SU-DHL-6 (cell line): ENCODE data around the gene GPR4.
A peak's percentile ranks its signal among the peaks of the same experiment; 100 is the strongest.

Experiments
- H2AFZ ChIP-seq: fragments of 200-600 bp; sonication (generic); 2 replicates; pipeline ENCODE4 v1.6.1; 2014; ENCODE audit warnings: low read depth, mild to moderate bottlenecking, moderate library complexity, mixed read lengths, antibody characterized with exemption, low read length; ENCODE audit not compliant: severe bottlenecking
- H3F3A ChIP-seq: fragments of 200-600 bp; shearing (Covaris generic); 2 replicates; pipeline ENCODE4 v1.6.0; 2016; ENCODE audit warnings: antibody characterized with exemption, mild to moderate bottlenecking; ENCODE audit not compliant: insufficient read depth
- H3K27ac ChIP-seq: fragments of 200-600 bp; sonication (generic); 2 replicates; pipeline ENCODE4 v1.5.1; 2016; ENCODE audit warnings: low read depth, mild to moderate bottlenecking, low read length, moderate library complexity, mixed read lengths
- H3K27me3 ChIP-seq: fragments of 200-600 bp; sonication (generic), shearing (Covaris generic); 2 replicates; pipeline ENCODE4 v1.6.0; 2014; ENCODE audit warnings: mild to moderate bottlenecking, low read length
- H3K36me3 ChIP-seq: fragments of 200-600 bp; sonication (generic); 2 replicates; pipeline ENCODE4 v1.6.1; 2014; ENCODE audit warnings: mild to moderate bottlenecking, low read length, mixed read lengths
- H3K4me2 ChIP-seq: fragments of 300-600, 200-600 bp; shearing (Covaris generic), sonication (generic); 2 replicates; pipeline ENCODE4 v1.6.0; 2014; ENCODE audit warnings: low read length, low read depth, mild to moderate bottlenecking; ENCODE audit not compliant: poor library complexity, severe bottlenecking
- H3K4me3 ChIP-seq: fragments of 200-600 bp; sonication (generic); 2 replicates; pipeline ENCODE4 v1.5.1; 2014; ENCODE audit warnings: antibody characterized with exemption, low read length, mild to moderate bottlenecking, mixed read lengths; ENCODE audit not compliant: insufficient read depth, poor library complexity, severe bottlenecking
- H3K79me2 ChIP-seq: fragments of 200-600 bp; sonication (generic); 2 replicates; pipeline ENCODE4 v1.6.1; 2014; ENCODE audit warnings: mild to moderate bottlenecking, low read length, moderate library complexity; ENCODE audit not compliant: insufficient read depth
- H3K9ac ChIP-seq: fragments of 200-600 bp; sonication (generic); 2 replicates; pipeline ENCODE4 v1.7.0; 2014; ENCODE audit warnings: mild to moderate bottlenecking, low read length
- H3K9me2 ChIP-seq: fragments of 200-600 bp; sonication (generic); replicated peaks from 2 replicates; pipeline ENCODE4 v1.6.1; 2014; ENCODE audit warnings: low read length; ENCODE audit not compliant: insufficient read depth
- H3K9me3 ChIP-seq: fragments of 200-600 bp; sonication (generic); 2 replicates; pipeline ENCODE4 v1.6.1; 2014; ENCODE audit warnings: low read length, mixed read lengths; ENCODE audit not compliant: insufficient read depth
- H4K20me1 ChIP-seq: fragments of 200-600 bp; sonication (generic); 2 replicates; pipeline ENCODE4 v1.6.1; 2014; ENCODE audit warnings: low read depth, mild to moderate bottlenecking, antibody characterized with exemption, low read length, moderate library complexity, mixed read lengths
- CTCF ChIP-seq: fragments of 200-600 bp; sonication (generic); IDR thresholded peaks from one replicate; pipeline ENCODE4 v1.5.1; 2017; ENCODE audit warnings: antibody characterized with exemption, mild to moderate bottlenecking, low read length, moderate library complexity; ENCODE audit not compliant: insufficient read depth, poor library complexity, severe bottlenecking
- EZH2phosphoT487 ChIP-seq: fragments of 200-600 bp; sonication (generic), shearing (Covaris generic); conservative IDR thresholded peaks from 2 replicates; pipeline ENCODE4 v1.6.1; 2018; ENCODE audit warnings: mild to moderate bottlenecking, antibody characterized with exemption, low read length, moderate library complexity, mixed read lengths

GPR4 gene

GRCh38 chr19:45587873-45588272 is 14.1 kb downstream of the GPR4 start:
- Histone ChIP-seq H3F3A (no peaks in the 10 kb centered on the region), H2AFZ (no peak overlapping the region), H3K9me2 (no peaks in the 10 kb centered on the region), H3K27me3 (no peaks in the 10 kb centered on the region), H3K9ac (no peak overlapping the region), H3K4me2 (no peak overlapping the region), H3K9me3 (no peaks in the 10 kb centered on the region), H3K27ac (no peak overlapping the region), H3K36me3 (no peaks in the 10 kb centered on the region), H3K79me2 (peaks cover 11% of the 10 kb centered on the region), H4K20me1 (no peaks in the 10 kb centered on the region), H3K4me3 (no peak overlapping the region)
- TF ChIP-seq CTCF = no peak
- TF ChIP-seq EZH2phosphoT487 = no peak

GRCh38 chr19:45585158-45585577 is 16.8 kb downstream of the GPR4 start:
- Histone ChIP-seq H3K4me2 (peak overlapping the region; percentile 78), H3F3A (no peaks in the 10 kb centered on the region), H3K4me3 (peak overlapping the region; percentile 57), H3K9me2 (no peaks in the 10 kb centered on the region), H3K79me2 (peaks cover 23% of the 10 kb centered on the region), H3K27ac (peak overlapping the region; percentile 55), H3K9me3 (no peaks in the 10 kb centered on the region), H3K27me3 (no peaks in the 10 kb centered on the region), H2AFZ (peak overlapping the region; percentile 83), H3K9ac (peak overlapping the region; percentile 93), H4K20me1 (no peaks in the 10 kb centered on the region), H3K36me3 (no peaks in the 10 kb centered on the region)
- no peak for TF ChIP-seq EZH2phosphoT487
- no peak for TF ChIP-seq CTCF

GRCh38 chr19:45584332-45585157 is 17.5 kb downstream of the GPR4 start, which contains the start of gene OPA3:
Gene OPA3, minus strand, starts transcription at chr19:45584802. Its CDS starts 38 bp downstream, at chr19:45584764.
- H3K4me3 ChIP-seq = peak within 1 kb of the TSS; percentile 100

More at GRCh38 chr19:45584332-45585157, 17.5 kb downstream of the GPR4 start, which contains the start of gene OPA3:
- Histone ChIP-seq H4K20me1 (no peaks in the 10 kb centered on the region), H3K4me2 (peak within 1 kb of the TSS; percentile 78), H3K9me2 (no peaks in the 10 kb centered on the region), H2AFZ (peak within 1 kb of the TSS; percentile 83), H3K27me3 (no peaks in the 10 kb centered on the region), H3K36me3 (no peaks in the 10 kb centered on the region), H3K9ac (peak within 1 kb of the TSS; percentile 93), H3K9me3 (no peaks in the 10 kb centered on the region), H3K27ac (peak within 1 kb of the TSS; percentile 83), H3K79me2 (peaks cover 23% of the 10 kb centered on the region), H3F3A (no peaks in the 10 kb centered on the region)
- TF ChIP-seq CTCF (no peak), EZH2phosphoT487 (no peak)
